NCI-H510A (cell line): ENCODE measurements around the gene LRRC74A.

Experiments
- DNase-seq: peaks from one replicate; lab custom pipeline; 2025; lab: John Stamatoyannopoulos, UW

LRRC74A gene

DNA sequence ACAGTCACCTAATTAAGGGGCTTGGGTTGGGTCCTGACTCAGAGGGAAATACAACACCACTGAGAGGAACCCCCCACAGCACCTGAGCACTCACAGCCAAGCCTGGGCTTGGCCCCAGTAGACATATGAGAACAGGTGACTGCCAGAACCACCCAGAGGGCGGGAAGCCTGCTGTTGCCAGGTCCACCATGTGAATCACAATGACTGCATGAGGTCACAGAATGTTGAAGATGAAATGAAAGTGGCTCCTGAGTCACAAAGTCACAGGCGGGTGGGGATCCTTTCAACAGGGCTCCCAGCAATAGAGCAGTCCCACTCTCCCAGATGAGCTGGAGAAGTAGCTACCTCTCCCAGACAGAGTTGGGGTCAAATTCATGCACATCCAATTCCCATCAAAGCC is at the start of gene LRRC74A:
TSS of gene LRRC74A (plus strand) at position 287 of the 400 bp plus-strand sequence. CDS start 290 bp downstream, outside the sequence.
- DNase-seq, result no peak

GRCh38 chr14:76776428-76777251 is 49.6 kb upstream of the LRRC74A start:
- DNase-seq, result no peak

DNA sequence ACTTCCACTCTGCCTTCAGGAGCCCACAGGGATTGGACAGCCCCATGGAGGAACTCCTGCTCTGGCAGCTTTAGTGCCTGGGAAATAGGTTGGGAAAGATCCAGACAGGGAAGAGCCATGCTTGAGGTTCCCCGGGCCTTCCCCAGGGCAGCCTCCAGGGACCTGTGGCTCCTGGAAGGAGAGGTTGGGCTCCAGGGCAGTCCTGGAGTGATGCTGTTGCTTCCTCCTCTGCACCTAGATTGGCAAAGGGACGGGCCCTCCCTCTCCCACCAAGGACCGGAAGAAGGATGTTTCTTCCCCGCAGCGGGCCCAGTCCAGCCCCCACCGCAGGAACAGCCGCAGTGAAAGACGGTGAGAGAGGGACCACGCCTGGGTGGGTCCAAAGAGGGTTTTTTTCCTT is 48.5 kb upstream of the LRRC74A start:
- no peak for DNase-seq

- DNase-seq, result no peak
These were observed 47.5 kb upstream of the LRRC74A start for GRCh38 chr14:76778546-76779215.

- DNase-seq, result no peak
These were observed 46.8 kb upstream of the LRRC74A start for GRCh38 chr14:76779221-76780057.

DNA sequence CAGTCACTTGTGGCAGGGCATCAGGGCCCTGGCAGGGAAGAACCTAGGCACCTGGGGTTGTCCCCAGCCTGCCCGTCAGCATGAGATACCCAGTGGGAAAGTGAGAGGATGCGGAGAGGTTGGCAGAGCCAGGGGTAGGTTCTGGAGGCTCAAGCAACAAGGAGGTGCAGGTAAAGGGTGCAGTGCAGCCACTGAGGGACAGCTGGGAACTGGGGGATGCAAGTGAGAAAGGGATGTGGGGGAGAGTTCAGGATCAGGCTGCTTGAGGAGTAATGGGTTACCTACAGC is 46.2 kb upstream of the LRRC74A start:
- no peak for DNase-seq

GRCh38 chr14:76780360-76780759 is 45.8 kb upstream of the LRRC74A start:
- DNase-seq, result no peak

DNA sequence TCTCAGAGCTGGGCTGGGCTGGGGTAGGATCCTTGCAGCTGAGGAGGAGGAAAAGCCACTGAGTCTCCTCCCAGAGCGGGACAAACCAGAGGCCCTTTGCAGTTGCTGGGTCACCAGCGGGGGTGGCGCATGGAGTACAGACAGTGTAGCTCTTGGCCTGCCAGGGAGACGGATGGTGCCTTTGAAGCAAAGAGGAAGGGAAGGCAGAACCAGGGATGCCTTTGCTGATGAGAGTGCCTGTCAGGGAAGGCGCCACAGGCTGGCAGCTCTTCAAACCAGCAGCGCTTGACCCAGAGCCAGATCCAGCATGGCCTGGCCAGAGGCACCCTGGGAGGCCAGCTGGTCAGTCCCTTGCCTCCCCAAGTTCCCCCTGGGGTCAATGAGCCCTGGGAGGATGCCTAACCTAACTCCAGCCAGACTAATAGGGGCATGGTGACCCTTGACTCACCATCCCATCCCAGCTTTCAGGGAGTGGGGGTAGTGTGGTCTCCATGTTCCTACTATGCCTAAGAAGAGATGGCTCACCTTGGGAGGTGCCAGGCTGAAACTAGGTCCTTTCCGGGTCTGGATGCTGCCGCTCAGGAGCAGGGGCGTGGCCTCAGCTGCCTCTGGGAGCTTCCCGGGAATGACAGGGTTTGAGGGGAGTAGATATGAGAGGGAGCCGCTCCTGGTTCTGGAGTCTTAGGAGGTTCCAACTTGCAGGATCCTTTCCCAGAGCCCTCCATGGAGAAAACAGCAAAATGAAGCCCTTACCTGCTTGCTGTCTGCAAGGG is 45.1 kb upstream of the LRRC74A start:
- no peak for DNase-seq

DNA sequence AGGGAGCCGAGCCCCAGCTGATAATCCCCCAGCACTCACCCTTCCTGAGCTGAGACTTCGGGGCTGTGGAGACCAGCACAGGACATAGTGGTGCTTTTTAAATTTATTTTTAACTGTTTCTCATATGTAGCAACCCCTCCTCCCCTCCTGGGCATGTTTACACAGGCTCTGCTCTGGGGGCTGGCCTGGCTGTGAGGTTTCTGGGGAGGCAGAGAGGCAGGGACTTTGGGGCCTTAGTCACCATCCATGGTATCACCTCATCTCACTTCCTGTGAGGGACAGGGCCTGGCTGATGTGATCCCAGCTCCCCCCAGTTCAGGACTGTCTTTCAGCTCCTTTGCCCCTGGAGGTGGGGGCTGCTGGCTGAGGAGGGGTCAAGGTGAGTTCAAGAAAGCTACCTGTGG is 44.6 kb upstream of the LRRC74A start:
- no peak for DNase-seq

- DNase-seq, result no peak
These were observed 43.9 kb upstream of the LRRC74A start for GRCh38 chr14:76782115-76782884.

DNA sequence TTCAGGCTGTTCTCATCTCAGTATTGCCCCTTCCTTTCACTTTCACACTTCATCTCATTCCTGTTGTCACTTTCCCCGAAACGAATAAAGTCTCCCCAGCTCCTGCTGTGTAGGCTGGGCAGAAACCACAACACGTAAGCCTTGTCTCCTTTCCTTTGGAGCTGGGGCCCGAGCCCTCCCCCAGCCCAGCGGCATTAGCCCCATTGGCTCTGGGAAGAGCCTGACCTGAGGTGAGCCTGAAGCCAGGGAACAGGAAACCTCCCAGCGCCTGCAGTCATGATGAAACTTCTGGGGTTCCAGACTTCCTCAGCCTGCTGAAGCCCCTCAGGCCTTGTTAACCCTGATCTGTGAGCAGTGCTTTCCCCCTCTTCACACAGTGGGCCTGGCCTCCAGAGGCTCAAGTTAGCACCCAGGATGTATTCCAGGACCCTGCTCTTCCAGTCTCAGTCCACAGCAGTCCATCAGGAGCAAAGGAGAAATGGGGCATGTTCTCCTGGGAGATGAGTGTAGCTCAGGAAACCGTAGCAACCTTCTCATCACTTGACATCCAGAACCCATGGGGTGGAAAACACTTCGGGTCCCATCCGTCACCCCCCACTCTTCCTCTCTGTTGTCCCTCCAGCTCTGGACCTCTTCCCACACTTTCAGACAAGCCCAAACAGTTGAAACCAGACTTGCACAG is 43.2 kb upstream of the LRRC74A start:
- DNase-seq, result no peak

DNA sequence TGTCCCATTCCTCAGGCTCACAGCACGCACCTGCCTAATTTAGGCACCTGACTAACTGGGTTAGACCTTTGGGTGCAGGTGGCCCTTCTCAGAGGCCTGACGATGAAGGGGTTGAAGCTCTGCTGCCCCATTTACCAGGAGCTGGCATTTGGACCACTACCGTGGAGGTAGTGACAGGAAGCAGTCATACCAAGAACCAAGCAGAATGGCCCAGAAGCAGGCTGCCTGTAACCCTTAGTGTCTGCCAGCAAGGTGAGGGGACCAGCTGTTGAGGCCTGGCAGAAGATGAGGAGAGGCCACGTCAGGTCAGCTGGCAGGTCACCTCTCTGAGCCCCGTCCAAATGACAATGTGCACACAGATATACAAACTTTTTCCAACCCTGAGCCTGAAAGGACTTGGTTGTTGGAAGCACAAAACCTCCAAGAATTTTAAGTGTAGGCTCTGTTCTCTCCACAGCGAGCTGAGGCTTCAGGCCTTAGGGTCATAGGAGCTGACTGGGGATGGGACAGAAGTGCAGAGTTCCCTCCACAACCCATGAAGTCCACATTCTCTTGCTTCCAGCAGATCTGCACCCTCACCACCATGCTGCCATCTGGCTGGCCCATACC is 41.8 kb upstream of the LRRC74A start:
- DNase-seq, result no peak

DNA sequence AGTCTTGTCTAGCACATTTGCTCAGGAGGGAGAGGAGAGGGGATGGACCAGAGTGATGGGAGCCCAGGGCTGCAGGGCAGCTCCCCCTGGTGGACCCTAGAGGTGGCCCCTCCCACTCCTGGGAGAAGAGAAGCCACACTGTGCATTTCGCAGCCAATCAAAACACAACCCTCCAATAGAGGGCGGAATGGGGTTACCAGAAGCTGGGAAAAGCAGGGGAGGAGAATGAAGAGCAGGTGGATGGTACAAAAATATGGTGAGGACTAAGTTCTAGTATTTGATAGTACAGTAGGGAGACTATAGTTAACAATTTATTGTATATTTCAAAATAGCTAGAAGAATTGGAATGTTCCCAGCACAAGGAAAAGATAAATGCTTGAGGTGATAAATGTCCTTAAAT is 41.3 kb upstream of the LRRC74A start:
- DNase-seq, result peak; percentile 74

DNA sequence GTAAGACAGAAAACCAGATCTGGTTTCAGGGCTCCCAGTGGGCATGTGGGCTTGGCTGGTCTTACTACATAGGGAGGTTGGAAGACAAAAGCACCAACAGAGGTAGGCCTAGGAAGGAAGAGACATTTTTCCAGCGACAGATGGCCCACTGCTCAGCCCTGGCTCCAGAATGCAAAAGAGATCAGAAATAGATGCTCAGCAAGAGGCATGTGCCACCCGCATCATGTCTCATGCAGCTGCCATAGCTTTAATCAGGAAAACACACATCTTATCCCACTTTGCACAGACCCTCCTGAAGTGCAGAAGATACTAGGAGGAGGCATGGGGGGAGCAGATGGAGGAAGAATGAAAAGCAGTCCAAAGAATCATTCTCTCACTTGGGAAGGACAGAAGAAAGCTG is 39.6 kb upstream of the LRRC74A start:
- DNase-seq, result no peak

DNA sequence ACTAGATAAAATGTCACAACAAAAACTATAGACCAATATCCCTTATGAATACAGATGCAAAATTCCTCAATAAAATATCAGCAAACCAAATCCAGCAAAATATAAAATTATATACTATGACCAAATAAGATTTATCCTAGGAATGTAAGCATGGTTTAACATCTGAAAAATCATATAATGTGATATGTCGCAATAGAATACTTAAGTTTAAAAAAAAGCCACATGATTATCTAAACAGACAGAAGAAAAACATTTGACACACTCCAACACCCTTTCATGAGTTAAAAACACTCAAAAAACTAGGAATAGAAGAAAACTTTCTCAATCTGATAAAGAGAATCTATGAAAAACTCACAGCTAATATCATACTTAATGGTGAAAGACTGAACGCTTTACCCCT is 33.8 kb upstream of the LRRC74A start:
- no peak for DNase-seq

GRCh38 chr14:76793324-76793723 is 32.9 kb upstream of the LRRC74A start:
- DNase-seq, result no peak

DNA sequence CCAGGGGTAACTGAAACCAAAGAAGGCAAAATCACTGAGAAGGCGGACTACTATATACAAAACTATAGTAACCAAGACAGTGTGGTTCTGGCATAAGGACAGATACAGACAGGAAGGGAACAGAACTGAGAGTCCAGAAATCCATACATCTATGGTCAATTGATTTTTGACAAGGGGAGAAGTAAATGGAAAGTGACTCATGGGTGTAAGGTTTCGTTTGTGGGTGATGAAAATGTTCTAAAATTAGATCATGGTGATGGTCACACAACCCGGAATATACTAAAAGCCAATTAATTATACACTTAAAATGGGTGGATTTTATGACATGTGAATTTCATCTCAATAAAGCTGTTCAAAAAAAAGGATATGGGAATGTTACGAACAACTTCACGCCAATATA is 32.3 kb upstream of the LRRC74A start:
- no peak for DNase-seq

DNA sequence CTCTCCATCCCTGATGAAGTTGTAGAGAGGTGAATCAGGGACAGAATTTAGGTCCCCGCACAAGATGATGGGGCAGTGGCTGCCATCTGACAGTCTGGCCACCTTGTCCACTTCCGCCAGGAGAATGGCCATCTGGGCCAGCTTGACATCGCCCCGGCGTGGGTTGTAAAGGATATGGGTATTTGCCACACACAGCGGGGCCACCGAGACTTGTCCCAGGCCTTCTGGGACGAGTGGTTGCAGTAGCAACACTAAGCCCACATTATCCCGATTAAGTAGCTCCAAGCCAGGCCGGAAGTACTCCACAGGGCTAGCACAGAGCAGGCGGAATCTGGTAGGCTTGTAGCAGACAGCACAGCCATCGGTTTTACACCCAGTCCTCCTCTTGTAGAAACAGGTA is 19.8 kb upstream of the LRRC74A start:
- no peak for DNase-seq

DNA sequence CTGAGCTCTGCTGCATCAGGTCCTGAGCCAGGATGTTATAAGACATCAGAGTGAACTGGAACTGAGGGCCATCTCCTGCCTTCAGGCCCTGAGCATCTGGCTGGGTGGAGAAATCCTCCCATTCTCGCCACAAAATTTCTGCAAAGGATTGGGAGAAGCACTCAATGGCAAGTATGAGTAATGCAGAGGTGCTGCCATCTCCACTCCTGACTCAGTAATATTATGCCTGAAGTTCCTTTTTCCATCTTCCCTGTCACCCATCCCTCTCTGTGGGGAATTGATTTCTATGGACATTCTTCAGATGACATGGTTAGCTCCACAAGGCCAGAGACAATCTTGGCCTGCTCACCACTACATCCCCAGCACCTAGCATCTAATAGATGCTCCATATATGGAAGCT is 18.2 kb upstream of the LRRC74A start:
- no peak for DNase-seq

- no peak for DNase-seq
These were observed 17.2 kb upstream of the LRRC74A start for GRCh38 chr14:76808990-76809389.
